ENCODE measurements around the gene XPR1.

XPR1 gene

DNA sequence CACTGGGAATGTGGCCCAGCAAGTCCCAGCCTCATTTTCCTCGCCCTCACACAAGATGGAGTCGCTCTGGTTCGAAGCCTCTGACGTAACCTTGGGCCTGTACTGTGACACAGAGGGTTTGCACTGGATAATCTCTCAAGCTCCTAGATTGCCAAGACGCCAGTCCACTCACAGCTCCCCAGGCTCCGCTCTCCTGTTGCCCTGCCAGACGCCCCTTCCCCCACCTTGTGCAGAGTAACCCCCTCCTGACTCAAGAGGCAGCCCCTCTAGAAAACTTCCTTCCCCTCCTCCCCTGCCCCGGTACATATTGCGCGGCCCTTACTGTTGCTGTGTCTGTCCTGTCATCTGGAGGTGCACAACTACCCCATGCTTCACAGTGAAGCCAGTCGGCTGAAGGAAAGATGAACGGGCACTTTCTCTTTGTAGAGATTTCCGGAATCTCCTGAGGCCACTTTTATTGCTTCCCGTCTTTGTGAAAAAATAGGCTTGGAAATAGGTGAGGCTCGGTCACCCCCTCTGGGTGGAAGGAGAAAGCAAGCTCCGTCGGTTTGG is 279.9 kb downstream of the XPR1 start:
- TF ChIP-seq, protein P1, sequence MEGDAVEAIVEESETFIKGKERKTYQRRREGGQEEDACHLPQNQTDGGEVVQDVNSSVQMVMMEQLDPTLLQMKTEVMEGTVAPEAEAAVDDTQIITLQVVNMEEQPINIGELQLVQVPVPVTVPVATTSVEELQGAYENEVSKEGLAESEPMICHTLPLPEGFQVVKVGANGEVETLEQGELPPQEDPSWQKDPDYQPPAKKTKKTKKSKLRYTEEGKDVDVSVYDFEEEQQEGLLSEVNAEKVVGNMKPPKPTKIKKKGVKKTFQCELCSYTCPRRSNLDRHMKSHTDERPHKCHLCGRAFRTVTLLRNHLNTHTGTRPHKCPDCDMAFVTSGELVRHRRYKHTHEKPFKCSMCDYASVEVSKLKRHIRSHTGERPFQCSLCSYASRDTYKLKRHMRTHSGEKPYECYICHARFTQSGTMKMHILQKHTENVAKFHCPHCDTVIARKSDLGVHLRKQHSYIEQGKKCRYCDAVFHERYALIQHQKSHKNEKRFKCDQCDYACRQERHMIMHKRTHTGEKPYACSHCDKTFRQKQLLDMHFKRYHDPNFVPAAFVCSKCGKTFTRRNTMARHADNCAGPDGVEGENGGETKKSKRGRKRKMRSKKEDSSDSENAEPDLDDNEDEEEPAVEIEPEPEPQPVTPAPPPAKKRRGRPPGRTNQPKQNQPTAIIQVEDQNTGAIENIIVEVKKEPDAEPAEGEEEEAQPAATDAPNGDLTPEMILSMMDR (IDR thresholded peaks at IDR 0.05), result no peak
- no peak for DNase-seq
- no peaks in the 10 kb centered on the region for H3K36me3 Mint-ChIP-seq (ENCODE audit: low read depth)
- H3K27ac Mint-ChIP-seq, result no peak overlapping the region
- peaks cover 33% of the 10 kb centered on the region for H3K4me1 Mint-ChIP-seq
- no peaks in the 10 kb centered on the region for H3K9me3 Mint-ChIP-seq
- H3K27me3 Mint-ChIP-seq (ENCODE audit: low read depth, poor library complexity), result peaks cover 33% of the 10 kb centered on the region
- peak overlapping the region; percentile 78 for H3K4me3 Mint-ChIP-seq

GRCh38 chr1:180912211-180912800 is 280.5 kb downstream of the XPR1 start:
- H3K9me3 Mint-ChIP-seq, result no peaks in the 10 kb centered on the region
- peak; percentile 76 for DNase-seq
- H3K36me3 Mint-ChIP-seq (ENCODE audit: low read depth), result no peaks in the 10 kb centered on the region
- TF ChIP-seq, protein P1 (IDR thresholded peaks at IDR 0.05), result no peak
- H3K27ac Mint-ChIP-seq, result no peak overlapping the region
- peaks cover 33% of the 10 kb centered on the region for H3K27me3 Mint-ChIP-seq (ENCODE audit: low read depth, poor library complexity)
- peak overlapping the region; percentile 78 for H3K4me3 Mint-ChIP-seq
- peaks cover 37% of the 10 kb centered on the region for H3K4me1 Mint-ChIP-seq

GRCh38 chr1:180912801-180913565 is 281.2 kb downstream of the XPR1 start, which contains the start of gene KIAA1614:
Gene KIAA1614, plus strand, starts transcription at chr1:180912897. Its CDS starts 347 bp downstream, at chr1:180913244.
- no peak within 1 kb of the TSS for H3K27ac Mint-ChIP-seq
- peak; percentile 57 for DNase-seq
- H3K9me3 Mint-ChIP-seq, result no peaks in the 10 kb centered on the region
- peaks cover 44% of the 10 kb centered on the region for H3K4me1 Mint-ChIP-seq
- TF ChIP-seq, protein P1 (IDR thresholded peaks at IDR 0.05), result no peak
- peak within 1 kb of the TSS; percentile 85 for H3K4me3 Mint-ChIP-seq
- no peaks in the 10 kb centered on the region for H3K36me3 Mint-ChIP-seq (ENCODE audit: low read depth)
- H3K27me3 Mint-ChIP-seq (ENCODE audit: low read depth, poor library complexity), result peaks cover 30% of the 10 kb centered on the region

DNA sequence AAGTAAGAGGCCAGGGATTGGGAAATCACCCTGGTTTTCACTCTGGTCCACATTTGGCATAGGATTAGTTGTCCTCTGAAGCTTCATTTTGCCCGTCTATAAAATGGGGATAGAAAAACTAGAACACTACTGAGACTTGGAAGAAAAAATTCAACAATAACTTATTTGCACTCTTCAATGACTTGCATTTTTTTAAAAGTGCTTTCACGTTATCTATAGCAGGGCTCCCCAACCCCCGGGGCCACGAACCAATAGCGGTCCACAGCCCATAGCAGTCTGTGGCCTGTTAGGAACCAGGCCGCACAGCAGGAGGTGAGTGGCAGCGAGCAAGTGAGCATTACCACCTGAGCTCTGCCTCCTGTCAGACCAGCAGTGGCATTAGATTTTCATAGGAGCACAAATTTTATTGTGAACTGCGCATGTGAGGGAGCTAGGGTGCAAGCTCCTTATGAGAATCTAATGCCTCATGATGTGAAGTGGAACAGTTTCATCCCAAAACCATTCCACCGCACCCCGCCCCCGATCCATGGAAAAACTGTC is 283.7 kb downstream of the XPR1 start:
- H3K36me3 Mint-ChIP-seq (ENCODE audit: low read depth), result no peaks in the 10 kb centered on the region
- DNase-seq, result no peak
- no peak overlapping the region for H3K4me3 Mint-ChIP-seq
- TF ChIP-seq, protein P1 (IDR thresholded peaks at IDR 0.05), result no peak
- peaks cover 58% of the 10 kb centered on the region for H3K4me1 Mint-ChIP-seq
- H3K27me3 Mint-ChIP-seq (ENCODE audit: low read depth, poor library complexity), result peaks cover 31% of the 10 kb centered on the region
- no peaks in the 10 kb centered on the region for H3K9me3 Mint-ChIP-seq
- no peak overlapping the region for H3K27ac Mint-ChIP-seq

DNA sequence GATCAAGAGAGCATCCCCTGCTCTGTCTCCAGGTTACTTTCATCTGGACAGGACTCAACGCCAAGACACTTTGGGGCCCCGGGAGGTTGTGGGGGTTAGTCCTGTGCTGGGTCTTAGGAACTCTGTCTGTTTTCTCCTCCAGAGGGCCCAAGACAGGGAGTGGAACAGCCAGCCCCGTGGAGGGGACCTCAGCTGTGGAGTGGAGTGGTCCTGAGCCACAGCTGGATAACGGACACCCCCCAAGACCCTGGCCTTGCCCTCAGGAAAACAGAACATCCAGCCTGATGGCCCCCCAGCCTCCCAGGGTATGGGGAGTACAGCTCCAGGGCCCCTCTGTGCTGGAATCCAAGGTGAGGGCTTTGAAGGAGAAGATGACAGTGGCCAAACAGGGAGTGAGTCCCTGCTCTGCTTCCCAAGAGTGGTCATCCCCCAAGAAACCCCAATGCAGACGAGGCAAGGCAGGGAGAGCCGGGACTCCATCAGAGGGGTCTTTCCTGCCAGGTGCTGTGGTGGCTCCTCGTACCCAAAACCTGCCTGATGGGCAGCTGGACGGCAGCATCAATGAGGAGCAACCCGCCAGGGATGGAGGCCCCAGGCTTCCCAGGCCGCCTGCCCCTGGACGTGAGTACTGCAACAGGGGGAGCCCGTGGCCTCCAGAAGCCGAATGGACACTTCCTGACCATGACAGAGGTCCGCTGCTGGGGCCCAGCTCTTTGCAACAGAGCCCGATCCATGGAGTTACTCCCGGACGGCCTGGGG is 284.4 kb downstream of the XPR1 start:
- H3K9me3 Mint-ChIP-seq, result no peaks in the 10 kb centered on the region
- H3K4me3 Mint-ChIP-seq, result no peak overlapping the region
- DNase-seq, result no peak
- TF ChIP-seq, protein P1 (IDR thresholded peaks at IDR 0.05), result no peak
- H3K27me3 Mint-ChIP-seq (ENCODE audit: low read depth, poor library complexity), result peaks cover 29% of the 10 kb centered on the region
- no peaks in the 10 kb centered on the region for H3K36me3 Mint-ChIP-seq (ENCODE audit: low read depth)
- H3K4me1 Mint-ChIP-seq, result peaks cover 62% of the 10 kb centered on the region
- H3K27ac Mint-ChIP-seq, result no peak overlapping the region
